H1 (cell line): ENCODE results near the gene LRRC49. TPM values are rescaled to one million over a fixed set of nuclear protein-coding genes. Genes with fewer than 3 reads are reported as not detected.

Source experiments
- CHD2 ChIP-seq: IDR thresholded peaks from 2 replicates; pipeline ENCODE4 v1.6.1; 2012; ENCODE audit warnings: low read length, improper control_type of control experiment
- CHD7 ChIP-seq: fragments of 300-600 bp; sonication (generic); IDR thresholded peaks from 2 replicates; pipeline ENCODE4 v1.7.1; 2012; ENCODE audit warnings: low read length, moderate library complexity, mild to moderate bottlenecking, inconsistent platforms; ENCODE audit not compliant: insufficient replicate concordance
- EP300 ChIP-seq, 2 experiments: IDR thresholded peaks; 1 replicate in 1 of 2; 2 replicates in 1 of 2; pipeline ENCODE4 v1.6.1; 2011 to 2012; ENCODE audit warnings: low read depth in 2 of 2, low read length in 2 of 2, mild to moderate bottlenecking in 2 of 2, borderline replicate concordance in 1 of 2, inconsistent platforms in 1 of 2, moderate library complexity in 1 of 2
- KDM1A ChIP-seq: fragments of 200-600, 300-600 bp; sonication (generic); IDR thresholded peaks from 2 replicates; pipeline ENCODE4 v1.7.1; 2016; ENCODE audit warnings: mild to moderate bottlenecking, low read length, borderline replicate concordance
- KDM5A ChIP-seq: fragments of 200-600 bp; IDR thresholded peaks from 2 replicates; pipeline ENCODE4 v1.7.1; 2012; ENCODE audit warnings: mild to moderate bottlenecking, low read length, inconsistent platforms, mixed read lengths
- PHF8 ChIP-seq: fragments of 200-600 bp; sonication (generic); conservative IDR thresholded peaks from 2 replicates; pipeline ENCODE4 v1.7.1; 2012; ENCODE audit warnings: low read depth, mild to moderate bottlenecking, inconsistent platforms, low read length, moderate library complexity
- SAP30 ChIP-seq: fragments of 300-600 bp; sonication (generic); IDR thresholded peaks from 2 replicates; pipeline ENCODE4 v1.7.1; 2012; ENCODE audit warnings: low read length, moderate library complexity, mild to moderate bottlenecking, inconsistent platforms; ENCODE audit not compliant: insufficient read depth, insufficient replicate concordance
- SIN3A ChIP-seq, 2 experiments: IDR thresholded peaks in 1 of 2; conservative IDR thresholded peaks in 1 of 2; 2 replicates each; pipeline ENCODE4 v1.6.1; 2011 to 2012; ENCODE audit warnings: low read length in 2 of 2, improper control_type of control experiment in 1 of 2, low read depth in 1 of 2, mild to moderate bottlenecking in 1 of 2
- SIRT6 ChIP-seq: IDR thresholded peaks from one replicate; pipeline ENCODE4 v1.7.1; 2012; ENCODE audit warnings: low read length, inconsistent platforms
- TAF1 ChIP-seq: IDR thresholded peaks from 2 replicates; pipeline ENCODE4 v1.6.1; 2011; ENCODE audit warnings: mild to moderate bottlenecking, low read depth, low read length
- polyA plus RNA-seq, 7 experiments: library from polyadenylated mRNA; depleted of rRNA in 3 of 7; stranded (reverse) in 5 of 7; unstranded in 2 of 7; fragments of >200 nt in 5 of 7; fragments of 200-250 nt in 2 of 7; gene quantifications; 1 replicate in 5 of 7; 2 replicates in 1 of 7; 4 replicates in 1 of 7; pipeline versions ENCODE4 v1.2.1 to v1.2.3, GENCODE V29; 2011 to 2013; ENCODE audit warnings: missing spikeins in 2 of 7, mixed read lengths in 2 of 7
- total RNA-seq: library from RNA; stranded (reverse); fragmentation: NEBNext Ultra II Directional; extraction: Animal tissue kit (Norgen Biotek cat#: 25700); gene quantifications from 2 replicates; pipeline ENCODE4 v1.2.1, GENCODE V29; 2021
- TF ChIP-seq, protein P1 (sequence below): IDR thresholded peaks from 2 replicates; pipeline ENCODE4 v1.6.1; 2012; ENCODE audit warnings: inconsistent platforms

Gene LRRC49
- total and polyA plus RNA-seq, 2 of the 8 experiments (the other 6 are each of a cell fraction or from before 2014, with no cell fraction given), result 5.0 to 10.4 TPM

DNA sequence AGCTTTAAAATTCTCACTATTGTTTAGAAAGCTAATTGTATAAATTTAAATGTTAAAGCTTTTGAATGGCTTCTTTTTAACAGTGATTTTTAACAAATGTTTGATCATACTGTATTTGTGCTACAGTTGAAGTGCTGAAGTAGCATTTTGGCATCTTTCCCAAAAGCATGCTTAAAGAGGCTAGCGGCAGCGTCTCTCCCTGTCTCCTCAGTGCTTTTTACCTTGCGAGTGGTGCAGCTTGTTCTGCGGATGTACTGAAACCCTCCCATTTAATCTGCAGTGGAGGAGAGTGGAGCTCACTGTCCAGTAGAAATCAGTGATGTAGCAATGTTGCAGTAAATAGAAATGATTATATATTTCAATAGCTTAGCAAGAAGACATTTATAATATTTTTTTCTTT lies 43.7 kb downstream of the LRRC49 start (continued):
- TF ChIP-seq CHD7 (no peak), EP300 (IDR thresholded peaks at IDR 0.05; ENCODE audit: borderline replicate concordance in 1 of 2, low read depth in 2 of 2, low read length in 2 of 2) (no peak), PHF8 (no peak), SAP30 (no peak), TAF1 (no peak), KDM1A (no peak), SIN3A (conservative IDR thresholded peaks at IDR 0.05 in 1 of 2, IDR thresholded peaks at IDR 0.05 in 1 of 2; ENCODE audit: low read depth in 1 of 2, low read length in 2 of 2) (no peak), KDM5A (no peak), SIRT6 (no peak), CHD2 (no peak)
- TF ChIP-seq, protein P1, sequence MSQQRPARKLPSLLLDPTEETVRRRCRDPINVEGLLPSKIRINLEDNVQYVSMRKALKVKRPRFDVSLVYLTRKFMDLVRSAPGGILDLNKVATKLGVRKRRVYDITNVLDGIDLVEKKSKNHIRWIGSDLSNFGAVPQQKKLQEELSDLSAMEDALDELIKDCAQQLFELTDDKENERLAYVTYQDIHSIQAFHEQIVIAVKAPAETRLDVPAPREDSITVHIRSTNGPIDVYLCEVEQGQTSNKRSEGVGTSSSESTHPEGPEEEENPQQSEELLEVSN, result no peak
